NCI-H345 (cell line): ENCODE data around the gene MED9.
"Not testable (repeated sequence)": the region's sequence is repeated elsewhere in the genome, so short reads cannot be mapped to it uniquely, and the experiment has no call there.

Experiments used
- DNase-seq: peaks from one replicate; lab custom pipeline; 2025; lab: John Stamatoyannopoulos, UW

The MED9 gene, protein sequence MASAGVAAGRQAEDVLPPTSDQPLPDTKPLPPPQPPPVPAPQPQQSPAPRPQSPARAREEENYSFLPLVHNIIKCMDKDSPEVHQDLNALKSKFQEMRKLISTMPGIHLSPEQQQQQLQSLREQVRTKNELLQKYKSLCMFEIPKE

DNA sequence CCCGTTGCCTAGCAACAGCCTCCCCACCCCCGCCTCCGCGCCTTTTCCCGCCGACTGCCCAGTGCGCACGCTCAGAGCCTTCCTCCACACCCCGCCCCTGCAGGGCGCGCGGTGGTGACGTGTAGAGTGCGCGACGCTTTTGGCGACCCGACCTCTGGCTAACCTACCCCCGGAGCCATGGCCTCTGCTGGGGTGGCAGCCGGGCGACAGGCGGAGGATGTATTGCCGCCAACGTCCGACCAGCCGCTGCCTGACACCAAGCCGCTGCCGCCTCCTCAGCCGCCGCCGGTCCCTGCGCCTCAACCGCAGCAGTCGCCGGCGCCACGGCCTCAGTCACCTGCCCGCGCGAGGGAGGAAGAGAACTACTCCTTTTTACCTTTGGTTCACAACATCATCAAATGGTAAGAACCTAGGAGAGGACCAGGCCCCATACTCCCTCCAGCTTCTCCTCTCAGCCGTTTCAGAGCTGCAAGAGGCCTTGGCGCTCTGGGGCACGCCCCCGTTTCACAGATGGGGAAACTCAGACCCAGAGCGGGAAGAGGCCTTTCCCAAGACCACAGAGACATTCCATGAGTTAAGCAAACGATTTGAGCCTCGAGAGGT lies at the start of gene MED9:
Gene MED9 (plus strand): TSS at position 136 of the 603 bp plus-strand sequence. CDS start 42 bp downstream, at position 178.
- DNase-seq, result peak; percentile 90

DNA sequence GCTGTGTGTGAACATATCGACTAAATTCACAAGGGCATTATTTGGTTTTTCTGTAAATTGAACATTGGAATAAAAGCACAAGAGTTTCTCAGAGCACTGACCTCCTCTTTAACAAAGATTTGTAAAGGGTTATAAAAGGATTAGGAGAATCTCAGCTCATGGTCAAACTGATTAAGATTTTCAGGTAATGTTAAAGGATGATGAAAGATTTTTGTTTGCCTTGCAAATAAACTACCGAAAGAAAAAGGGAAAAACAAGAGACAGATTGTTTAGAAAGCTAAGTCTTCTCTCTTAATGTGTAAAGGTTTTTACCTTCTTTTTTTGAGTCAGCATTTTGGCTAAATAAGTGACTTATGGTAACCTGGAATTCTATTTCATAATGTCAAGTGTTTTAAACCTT lies 47.6 kb upstream of the MED9 start:
- no peak for DNase-seq

DNA sequence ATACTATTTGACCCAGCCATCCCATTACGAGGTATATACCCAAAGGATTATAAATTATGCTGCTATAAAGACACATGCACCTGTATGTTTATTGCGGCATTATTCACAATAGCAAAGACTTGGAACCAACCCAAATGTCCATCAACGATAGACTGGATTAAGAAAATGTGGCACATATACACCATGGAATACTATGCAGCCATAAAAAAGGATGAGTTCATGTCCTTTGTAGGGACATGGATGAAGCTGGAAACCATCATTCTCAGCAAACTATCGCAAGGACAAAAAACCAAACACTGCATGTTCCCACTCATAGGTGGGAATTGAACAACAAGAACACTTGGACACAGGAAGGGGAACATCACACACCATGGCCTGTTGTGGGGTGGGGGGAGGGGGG lies 45.9 kb upstream of the MED9 start:
- not testable (repeated sequence) for DNase-seq

DNA sequence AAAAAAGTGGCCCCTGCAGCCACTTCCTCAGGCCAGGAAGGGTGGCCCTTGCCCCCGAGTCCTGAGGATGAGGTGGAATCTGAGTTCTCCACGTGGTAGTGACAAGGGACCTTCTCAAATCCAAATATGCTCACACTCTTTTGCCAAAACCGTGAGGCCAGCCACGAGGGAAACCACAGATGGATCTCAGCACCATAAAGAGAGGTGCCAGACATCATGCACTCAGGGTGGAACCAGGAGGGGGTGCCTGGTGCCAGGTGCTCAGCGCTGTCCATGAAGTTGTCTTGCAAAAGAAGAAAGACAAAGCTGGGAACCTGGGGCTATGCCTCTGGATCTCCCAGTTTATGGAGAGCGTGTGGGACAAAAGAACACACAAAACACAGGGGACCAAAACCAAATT lies 45.2 kb upstream of the MED9 start:
- DNase-seq, result no peak

DNA sequence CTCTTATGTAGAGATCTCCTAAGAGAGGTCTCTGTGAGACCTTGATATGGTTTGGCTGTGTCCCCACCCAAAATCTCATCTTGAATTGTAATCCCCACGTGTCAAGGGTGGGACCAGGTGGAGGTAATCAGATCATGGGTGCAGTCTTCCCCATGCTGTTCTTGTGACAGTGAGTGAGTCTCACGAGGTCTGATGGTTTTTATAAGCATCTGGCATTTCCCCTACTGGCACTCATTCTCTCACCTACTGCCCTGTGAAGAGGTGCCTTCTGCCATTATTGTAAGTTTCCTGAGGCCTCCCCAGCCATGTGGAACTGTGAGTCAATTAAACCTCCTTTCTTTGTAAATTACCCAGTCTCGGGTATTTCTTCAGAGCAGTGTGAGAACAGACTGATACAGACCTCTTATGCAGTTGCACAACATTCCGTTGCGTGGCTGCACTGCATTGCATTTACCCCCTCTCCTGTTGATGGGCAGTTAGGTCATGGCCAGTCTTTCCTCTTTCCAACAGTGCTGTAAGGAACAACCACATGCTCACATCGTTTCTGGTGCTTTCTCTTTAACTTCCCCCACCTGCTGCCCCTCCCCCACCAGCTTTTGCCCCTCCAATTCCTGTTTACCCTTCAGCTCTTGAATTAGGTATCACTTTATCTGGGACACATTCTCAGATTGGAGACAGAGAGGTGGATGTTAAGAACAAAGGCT lies 43.6 kb upstream of the MED9 start:
- no peak for DNase-seq

DNA sequence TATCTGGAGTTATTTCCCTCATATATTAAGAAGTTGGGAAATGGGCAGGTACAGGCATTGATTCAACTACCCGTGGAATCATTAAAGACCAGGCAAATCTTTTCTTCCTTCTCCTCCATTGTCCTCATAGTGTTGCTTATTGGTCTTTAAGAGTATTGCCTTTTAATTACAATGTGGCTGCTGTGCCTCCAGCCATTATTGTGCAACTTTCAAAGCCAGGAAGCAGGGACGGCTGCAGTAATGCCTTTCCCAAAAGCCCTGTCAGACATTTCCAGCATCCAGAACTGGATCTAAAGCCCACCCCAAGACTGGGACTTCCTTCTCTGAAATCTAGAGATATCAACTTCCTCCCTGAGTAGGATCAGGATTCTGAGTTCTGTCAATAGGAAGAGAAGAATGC lies 42.3 kb upstream of the MED9 start:
- DNase-seq, result no peak

DNA sequence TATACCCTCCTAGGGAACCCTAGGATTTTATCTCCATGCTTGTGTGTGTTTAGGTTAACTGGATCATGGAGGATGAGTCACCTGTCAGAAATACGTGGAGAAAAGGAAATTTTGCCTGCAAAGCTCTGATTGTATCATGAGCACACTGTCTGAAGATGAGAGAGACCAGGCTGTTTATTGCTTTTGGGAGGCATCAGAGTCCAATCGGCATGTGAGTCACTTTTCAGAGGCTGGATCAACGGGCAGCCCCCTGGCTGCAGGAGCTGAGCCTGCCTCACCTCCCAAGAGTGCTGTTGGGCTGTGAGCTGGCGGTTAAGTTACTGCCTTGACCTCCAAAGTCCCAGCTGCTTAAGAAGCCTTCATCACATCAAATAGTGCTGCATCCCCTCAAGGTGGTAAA lies 41.5 kb upstream of the MED9 start:
- no peak for DNase-seq

DNA sequence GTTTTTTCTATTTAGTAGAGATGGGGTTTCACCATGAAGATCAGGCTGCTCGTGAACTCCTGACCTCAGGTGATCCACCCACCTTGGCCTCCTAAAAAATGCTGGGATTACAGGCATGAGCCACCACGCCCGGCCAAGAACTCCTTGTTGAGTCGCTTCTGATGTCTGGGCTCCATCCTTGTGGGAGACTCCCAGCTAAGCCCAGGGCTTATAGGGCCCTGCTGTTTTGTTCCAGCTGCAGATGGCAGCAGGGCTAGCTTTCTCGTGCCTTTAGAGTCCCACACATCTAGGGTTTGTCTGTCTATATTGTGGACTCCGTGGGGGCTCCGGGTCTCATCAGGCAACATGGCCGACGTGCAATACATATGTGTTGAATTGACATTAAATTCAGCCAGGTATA lies 39.3 kb upstream of the MED9 start:
- DNase-seq, result no peak

DNA sequence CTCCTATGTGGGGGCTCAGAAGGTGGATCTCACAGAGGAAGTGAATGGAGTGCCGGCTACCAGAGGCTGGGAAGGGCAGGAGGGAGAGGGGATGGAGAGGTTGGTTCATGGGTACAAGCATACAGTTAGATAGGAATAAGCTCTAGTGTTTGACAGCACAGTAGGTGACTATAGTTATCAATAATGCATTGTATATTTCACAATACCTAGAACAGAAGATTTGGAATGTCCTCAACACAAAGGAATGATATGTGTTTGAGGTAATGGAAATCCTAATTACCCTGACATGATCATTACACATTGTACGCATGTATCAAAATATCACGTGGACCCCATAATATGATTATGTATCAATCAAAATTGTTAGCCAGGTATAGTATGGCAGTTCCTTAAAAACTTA lies 38.9 kb upstream of the MED9 start:
- no peak for DNase-seq

DNA sequence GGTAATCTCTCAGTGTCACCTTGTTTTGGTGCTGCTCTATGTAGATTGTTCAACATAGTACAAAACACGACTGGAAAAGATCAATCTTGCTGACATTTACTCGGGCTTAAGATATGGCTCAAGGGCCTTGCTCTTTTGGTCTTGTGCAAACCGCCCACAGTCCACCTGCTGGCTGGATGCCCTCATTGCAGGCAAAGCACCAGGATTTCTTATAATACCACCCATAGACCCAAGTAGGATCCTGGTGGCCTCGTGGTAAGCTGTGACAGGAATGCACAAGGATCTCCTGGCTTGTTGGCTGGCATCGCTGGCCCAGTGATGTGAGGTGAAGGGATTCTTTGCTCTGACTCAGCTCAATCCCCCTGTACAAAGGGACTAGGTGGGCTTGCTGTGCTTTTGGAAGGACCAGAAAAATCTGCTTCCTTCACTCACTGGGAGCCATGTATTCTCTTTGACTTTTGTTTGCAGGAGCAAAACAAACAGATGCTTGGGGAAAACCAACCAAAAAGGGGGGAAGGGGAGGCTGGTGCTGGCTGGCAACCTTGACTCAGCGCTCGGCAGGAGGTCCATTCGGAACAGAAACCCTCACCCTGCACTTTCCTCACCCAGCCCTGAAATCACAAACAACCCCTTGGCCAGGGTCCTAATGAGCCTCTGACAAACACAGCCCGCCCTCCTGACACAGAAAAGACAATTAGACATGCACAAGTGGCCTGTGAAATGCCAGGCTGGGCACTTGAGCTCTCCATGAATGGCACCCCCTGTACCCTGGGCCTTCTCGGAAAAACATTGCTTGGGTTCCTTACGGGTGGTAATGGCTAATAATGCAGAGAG lies 36.6 kb upstream of the MED9 start:
- peak; percentile 91 for DNase-seq

DNA sequence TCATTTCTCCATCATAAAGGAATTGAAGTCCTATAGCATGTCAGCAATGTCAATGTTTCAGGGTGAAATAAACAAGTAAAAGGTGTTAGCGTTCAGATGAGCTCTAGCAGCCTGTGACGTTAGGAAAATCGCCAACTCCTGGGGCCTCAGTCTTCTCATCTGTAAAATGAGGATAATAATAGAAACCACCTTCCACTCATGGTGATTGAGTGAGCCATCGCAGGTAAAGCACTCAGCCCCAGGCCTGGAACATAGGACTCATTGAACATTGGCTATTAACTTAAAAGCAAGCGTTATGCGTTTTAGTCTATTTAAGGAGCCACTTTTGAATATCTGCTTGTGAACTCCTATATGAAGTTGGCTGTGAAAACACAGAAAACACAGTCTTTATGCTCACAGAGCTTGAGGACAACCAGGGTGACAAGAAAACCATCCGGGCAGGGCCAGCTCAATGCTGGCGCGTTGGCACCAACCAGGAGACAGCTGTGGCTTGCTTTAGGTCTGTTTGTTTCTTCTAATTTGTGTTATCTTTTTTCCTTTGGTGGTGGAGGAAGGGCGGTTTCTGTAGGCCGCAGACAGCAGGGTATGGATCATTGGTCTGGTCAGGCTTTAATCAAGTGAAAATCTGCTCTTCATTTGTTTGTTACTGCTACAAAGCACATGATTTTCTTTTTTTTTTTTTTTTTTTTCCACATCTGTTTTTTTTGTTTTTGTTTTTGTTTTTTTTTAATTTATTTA lies 35.7 kb upstream of the MED9 start:
- DNase-seq, result peak; percentile 21

DNA sequence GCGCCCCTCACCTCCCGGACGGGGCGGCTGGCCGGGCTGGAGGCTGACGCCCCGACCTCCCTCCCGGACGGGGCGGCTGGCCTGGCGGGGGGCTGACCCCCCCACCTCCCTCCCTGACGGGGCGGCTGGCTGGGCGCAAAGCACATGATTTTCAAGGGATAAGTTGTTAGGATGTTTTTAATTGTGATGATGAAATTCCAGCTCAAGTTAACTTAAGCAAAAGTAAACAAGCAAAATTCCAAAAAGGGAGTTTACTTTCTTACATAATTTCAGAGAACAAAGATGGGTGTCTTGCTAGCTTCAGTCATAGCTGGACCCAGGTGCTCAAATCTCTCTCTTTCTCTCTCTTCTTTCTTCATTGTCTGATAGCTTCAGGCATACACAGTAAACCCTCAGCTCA lies 33.6 kb upstream of the MED9 start:
- no peak for DNase-seq

DNA sequence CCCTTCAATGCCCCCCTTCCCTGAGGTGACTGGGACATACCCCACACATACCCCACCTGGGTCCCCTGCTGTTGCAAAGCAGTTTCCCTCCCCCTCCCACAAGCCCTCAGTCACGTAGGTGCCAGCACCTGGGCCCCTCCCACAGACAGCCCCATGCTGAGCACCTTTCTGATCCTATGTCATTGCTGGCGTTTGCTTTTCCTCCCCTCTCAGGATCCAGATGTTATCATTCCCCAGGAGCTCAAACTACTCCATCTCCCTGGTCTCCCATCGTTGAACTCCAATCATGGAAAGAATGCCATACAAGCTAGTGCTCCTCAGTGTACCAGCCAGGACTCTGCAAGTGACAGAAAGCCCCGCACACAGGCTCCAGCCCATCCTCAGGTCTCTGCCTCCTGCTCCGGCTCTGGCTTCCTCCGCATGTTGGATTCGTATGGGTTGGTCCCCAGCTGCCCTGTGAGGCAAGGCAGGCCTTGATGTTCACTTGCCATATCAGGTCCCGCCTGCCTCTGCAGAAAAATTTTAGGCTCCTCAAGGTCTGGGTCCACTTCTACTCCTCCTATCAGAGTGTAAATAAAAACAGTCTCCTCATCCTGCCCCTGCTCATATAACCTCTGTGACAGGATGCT lies 31.4 kb upstream of the MED9 start:
- DNase-seq, result no peak

DNA sequence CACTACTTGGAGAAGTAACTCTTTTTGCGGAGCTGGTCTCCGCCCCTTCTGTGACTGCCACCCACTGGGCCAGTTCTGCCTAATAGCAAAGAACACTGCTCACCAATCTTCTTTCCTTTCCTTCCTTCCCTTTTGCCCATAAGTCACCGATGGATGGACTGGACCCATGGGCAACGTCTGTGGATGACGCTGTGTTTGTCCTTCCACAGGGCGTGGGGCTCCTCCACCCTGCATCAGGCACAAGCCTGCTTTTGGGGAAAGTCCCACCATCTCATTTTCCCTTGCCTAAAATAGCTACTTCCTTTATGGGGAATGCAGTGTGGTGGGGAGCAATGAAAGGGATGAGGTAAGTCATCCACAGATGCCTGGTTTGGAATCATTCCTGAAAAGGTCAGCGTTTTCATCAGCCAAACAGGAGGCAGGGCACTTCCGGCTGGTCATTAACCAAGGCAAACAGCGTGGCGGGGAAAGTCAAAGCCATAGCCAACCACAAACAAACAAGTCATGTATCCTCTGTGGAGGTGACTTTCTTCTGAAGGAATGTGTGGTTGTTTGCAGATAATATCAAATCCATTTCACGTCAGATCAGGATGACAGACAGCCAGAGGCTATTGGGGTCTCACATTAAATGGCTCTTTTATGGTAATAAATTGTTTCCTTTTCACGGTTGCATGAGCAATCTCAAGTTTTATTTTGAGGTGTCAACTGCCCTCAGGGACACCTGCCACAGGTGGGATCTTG lies 30.7 kb upstream of the MED9 start:
- no peak for DNase-seq

DNA sequence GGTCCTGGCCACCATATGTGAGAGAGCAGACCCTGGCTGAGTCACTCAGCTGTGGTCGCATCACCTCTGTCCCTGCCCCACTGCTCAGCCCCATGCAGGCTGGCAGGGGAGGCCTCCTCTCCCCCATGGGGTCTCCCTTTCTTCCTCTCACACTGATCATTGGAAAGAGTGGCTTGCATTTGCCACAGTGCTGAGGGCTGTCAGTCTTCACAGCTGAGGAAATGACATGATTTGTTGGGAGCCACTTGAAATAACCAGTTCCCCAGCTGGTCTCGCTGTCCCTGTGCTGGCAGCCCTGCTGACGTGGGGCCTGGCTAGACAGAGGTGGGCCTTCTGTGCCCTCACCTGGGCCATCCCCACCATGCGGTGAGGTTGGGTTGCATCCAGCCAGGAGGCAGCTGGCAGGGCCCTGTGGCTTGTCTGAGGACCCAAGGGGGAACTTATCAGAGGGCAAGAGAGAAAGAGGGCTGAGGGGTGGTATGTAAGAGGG lies 30.1 kb upstream of the MED9 start:
- no peak for DNase-seq

DNA sequence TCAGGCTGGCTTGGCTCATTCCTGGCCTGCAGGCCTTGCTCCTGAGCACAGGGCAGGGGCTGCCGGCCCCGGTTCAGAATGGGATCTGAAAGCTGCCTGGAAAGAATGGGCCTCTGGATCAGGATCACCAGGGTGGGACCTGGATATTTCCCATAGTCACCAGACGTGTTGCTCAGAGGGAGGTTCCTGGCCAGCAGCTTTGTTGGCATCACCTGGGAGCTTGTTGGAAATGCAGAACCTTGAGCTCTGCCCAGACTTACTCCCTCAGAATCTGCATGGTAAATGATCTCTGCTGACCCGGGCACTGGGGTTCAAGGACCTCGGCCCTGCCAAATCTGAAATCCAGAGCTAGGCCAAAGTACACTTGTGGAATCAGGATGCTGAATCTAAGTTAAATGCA lies 29.5 kb upstream of the MED9 start:
- no peak for DNase-seq

DNA sequence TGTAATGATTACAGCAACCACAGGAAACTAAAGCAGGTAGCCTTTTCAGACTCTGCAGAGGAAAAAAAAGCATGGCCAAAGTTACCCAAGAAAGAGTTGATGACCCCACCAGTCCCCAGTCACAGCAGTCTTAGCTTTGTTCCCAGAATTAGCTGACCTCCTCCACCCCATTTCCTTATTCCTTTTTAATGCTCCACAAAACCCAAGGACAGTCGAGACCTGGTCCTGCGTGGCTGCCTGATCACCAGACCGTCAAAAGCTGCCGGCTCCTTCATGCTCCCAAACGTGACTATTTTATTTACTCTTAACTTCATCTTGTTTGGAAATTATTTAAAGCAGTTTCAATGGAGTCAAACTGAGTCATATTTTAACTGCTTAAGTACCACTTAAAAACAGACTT lies 28.7 kb upstream of the MED9 start:
- DNase-seq, result no peak

DNA sequence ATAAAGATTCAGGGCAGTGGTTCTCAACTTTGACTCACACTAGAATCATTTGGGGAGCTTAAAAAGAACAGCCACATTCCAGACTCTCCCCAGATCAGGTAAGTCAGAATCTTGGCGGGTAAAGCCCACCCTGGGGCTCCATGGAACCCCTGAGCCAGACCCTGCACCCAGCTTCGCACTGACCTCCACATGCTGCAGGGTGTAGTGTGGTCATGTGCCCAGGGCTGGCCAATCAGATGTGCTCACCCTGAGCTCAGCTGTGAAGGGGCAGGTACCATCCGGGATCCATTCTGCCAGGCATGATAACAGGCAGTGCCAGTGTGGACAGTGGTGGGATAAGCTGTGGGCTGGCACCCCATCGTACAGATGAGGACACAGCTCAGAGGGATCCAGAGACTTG lies 28.1 kb upstream of the MED9 start:
- no peak for DNase-seq

DNA sequence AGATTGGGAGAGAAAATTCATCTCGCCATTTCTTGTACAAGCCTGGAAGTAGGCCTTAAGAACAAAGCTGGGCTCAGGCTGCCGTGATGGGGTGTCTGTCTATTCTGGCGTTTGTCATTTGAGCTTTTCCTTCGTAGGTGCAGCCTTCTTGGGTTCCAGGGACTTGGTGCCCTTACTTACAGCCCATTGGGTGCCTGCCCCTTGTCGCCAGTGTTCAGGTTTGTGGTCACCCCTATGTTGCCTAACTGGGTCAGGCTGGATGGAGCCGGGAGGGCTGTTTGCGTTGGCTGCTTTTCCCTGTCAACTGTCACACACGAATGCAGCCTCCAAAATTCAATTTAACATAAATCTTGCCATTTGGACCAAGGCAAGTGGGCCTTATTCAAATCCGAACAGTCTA lies 23.7 kb upstream of the MED9 start:
- no peak for DNase-seq

DNA sequence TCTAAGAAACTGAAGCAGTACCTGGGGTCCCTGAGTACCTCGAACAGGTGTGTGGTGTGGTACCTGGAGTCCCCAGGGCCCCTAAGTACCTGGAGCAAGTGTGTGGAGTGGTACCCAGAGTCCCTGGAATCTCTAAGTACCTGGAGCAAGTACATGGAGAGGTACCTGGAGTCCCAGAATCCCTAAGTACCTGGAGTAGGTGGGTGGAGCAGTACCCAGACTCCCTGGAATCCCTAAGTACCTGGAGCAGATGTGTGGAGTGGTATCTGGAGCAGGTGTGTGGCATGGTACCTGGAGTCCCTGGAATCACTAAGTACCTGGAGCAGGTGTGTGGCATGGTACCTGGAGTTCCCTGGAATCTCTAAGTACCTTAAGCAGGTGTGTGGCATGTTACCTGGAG lies 22.5 kb upstream of the MED9 start:
- no peak for DNase-seq

DNA sequence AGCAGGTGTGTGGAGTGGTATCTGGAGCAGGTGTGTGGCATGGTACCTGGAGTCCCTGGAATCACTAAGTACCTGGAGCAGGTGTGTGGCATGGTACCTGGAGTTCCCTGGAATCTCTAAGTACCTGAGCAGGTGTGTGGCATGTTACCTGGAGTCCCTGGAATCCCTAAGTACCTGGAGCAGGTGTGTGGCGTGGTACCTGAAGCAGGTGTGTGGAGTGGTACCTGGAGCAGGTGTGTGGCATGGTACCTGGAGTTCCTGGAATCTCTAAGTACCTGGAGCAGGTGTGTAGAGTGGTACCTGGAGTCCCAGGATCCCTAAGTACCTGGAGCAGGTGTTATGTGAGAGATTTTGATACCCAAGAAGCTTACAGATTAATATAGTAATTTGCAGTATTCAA lies 22.1 kb upstream of the MED9 start:
- DNase-seq, result not testable (repeated sequence)
